Adrenal gland (tissue), 12 donors: ENCODE results near the gene CSF1R. TPM values are rescaled to one million over a fixed set of nuclear protein-coding genes. Genes with fewer than 3 reads are reported as not detected.
A peak's percentile ranks its signal among the peaks of the same experiment; 100 is the strongest.

ENCODE experiments used
- DNase-seq, 7 donors: peaks; one replicate each; pipeline ENCODE4 v3.0.0-alpha.2; 2019 to 2020
- H3K27ac ChIP-seq, 5 donors: fragments of 200-600 bp; sonication (generic) in 4 of 5; 1 replicate in 3 of 5; 2 replicates in 2 of 5; pipeline versions ENCODE4 v1.5.1 to v1.8.0; 2016 to 2020; ENCODE audit warnings: mild to moderate bottlenecking in 1 of 5
- H3K27me3 ChIP-seq: fragments of 200-600 bp; 2 replicates; pipeline ENCODE4 v1.8.0; 2021
- H3K36me3 ChIP-seq, 2 donors: fragments of 200-600 bp; replicated peaks in 1 of 2; 1 replicate in 1 of 2; 2 replicates in 1 of 2; pipeline versions ENCODE4 v1.5.1 to v1.8.0; 2018 to 2022
- H3K4me1 ChIP-seq, 2 donors: fragments of 200-600 bp; replicated peaks in 1 of 2; 1 replicate in 1 of 2; 2 replicates in 1 of 2; pipeline versions ENCODE4 v1.5.1 to v1.8.0; 2018 to 2021
- H3K4me3 ChIP-seq, 4 donors: fragments of 200-600 bp; sonication (generic) in 3 of 4; one replicate each; pipeline ENCODE4 v1.5.1; 2016 to 2018
- H3K9me3 ChIP-seq, 3 donors: fragments of 200-600 bp; sonication (generic) in 1 of 3; replicated peaks in 1 of 3; 1 replicate in 2 of 3; 2 replicates in 1 of 3; pipeline versions ENCODE4 v1.5.1 to v1.8.0; 2016 to 2021
- POLR2A ChIP-seq, 2 donors: fragments of 450-650 bp; IDR thresholded peaks; one replicate each; pipeline ENCODE4 v1.6.1; 2017; ENCODE audit warnings: antibody characterized with exemption in 2 of 2, mild to moderate bottlenecking in 2 of 2, moderate library complexity in 1 of 2
- WGBS, 4 donors: extraction: QIAGEN DNeasy Blood & Tissue Kit in 2 of 4; methylation state at CpG; one replicate each; pipeline versions ENCODE4 v1.1.5 to v1.1.7; 2013 to 2017; 5-methylcytosine and 5-hydroxymethylcytosine counted together
- intact Hi-C, 2 donors: fragments of 100-400 bp; cut with DNase I; formaldehyde crosslinking; loops; one replicate each; pipeline versions ENCODE4 v1.14.1 to v1.15.0; 2022 to 2023
- polyA plus RNA-seq, 3 donors: library from polyadenylated mRNA; stranded (reverse); fragments of 200-250 nt in 2 of 3; fragments of 350-450 nt in 1 of 3; fragmentation: Illumina TruSeq in 1 of 3; extraction: RNeasy Lipid Tissue Mini Kit (QIAGEN cat#74804) in 1 of 3; gene quantifications; one replicate each; pipeline ENCODE4 v1.2.3, GENCODE V29; 2013 to 2014
- total RNA-seq, 9 donors: library from RNA; depleted of rRNA in 4 of 9; stranded (reverse); fragments of >200 nt in 4 of 9; fragments of 120-200 nt in 1 of 9; fragmentation: NEBNext Ultra II Directional in 1 of 9; extraction: Animal tissue kit (Norgen Biotek cat#: 25700) in 1 of 9; gene quantifications; one replicate each; pipeline versions ENCODE4 v1.1.0 to v1.2.4, GENCODE V29; 2013 to 2023
- TF ChIP-seq, protein P1 (sequence below), 6 experiments: fragments of 450-650 bp in 4 of 6; fragments of 200-600 bp in 2 of 6; sonication (generic) in 1 of 6; IDR thresholded peaks; 1 replicate in 5 of 6; 2 replicates in 1 of 6; pipeline versions ENCODE4 v1.5.1 to v1.8.0; 2016 to 2021; ENCODE audit warnings: antibody characterized with exemption in 6 of 6, mild to moderate bottlenecking in 2 of 6, moderate library complexity in 1 of 6
- donor health status: healthy with polysubstance abuse.
- donor health status: Bipolar disorder and iron deficiency.
- donor health status: DM: yes; HTN: yes; CAD: no.
- donor health status: DM: no; HTN: no; CAD: no.
- donor health status: DM: no; HTN: no; CAD: no.
- donor health status: DM: yes; HTN: yes; CAD: no.

CSF1R gene
- total and polyA plus RNA-seq, 12 donors = 4.6 to 165 (median 72.4) TPM

DNA sequence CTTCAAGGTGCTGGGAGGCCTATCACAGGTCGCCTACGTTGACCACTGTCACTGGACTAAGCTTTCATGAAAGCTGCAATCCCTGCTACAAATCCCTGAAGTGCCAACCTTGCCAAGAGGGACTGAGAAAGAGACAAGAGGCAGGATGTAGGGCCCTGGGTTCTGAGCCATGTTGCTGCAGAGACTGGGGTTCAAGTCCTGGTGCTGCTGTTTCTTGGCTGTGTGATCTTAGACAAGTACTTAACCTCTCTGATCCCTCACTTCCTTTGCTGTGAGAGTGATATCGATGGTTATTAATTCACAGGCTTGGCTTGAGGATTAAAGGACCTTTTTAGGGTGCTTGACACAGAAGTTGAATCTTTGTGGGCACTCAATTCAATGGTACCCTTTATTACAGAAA lies 15.5 kb downstream of the CSF1R start:
- H3K27me3 ChIP-seq = no peaks in the 10 kb centered on the region
- no peak overlapping the region for H3K4me3 ChIP-seq
- peaks cover 0 to 5% of the 10 kb centered on the region in 2 donors for H3K4me1 ChIP-seq
- intact Hi-C loops = no loop called here
- H3K36me3 ChIP-seq = peaks cover 0 to 2% of the 10 kb centered on the region in 2 donors
- H3K27ac ChIP-seq = no peak overlapping the region
- peak in 1 of 7 donors; percentile 28 for DNase-seq
- H3K9me3 ChIP-seq = no peaks in the 10 kb centered on the region
- TF ChIP-seq POLR2A (IDR thresholded peaks at IDR 0.05) = no peak
- TF ChIP-seq, protein P1, sequence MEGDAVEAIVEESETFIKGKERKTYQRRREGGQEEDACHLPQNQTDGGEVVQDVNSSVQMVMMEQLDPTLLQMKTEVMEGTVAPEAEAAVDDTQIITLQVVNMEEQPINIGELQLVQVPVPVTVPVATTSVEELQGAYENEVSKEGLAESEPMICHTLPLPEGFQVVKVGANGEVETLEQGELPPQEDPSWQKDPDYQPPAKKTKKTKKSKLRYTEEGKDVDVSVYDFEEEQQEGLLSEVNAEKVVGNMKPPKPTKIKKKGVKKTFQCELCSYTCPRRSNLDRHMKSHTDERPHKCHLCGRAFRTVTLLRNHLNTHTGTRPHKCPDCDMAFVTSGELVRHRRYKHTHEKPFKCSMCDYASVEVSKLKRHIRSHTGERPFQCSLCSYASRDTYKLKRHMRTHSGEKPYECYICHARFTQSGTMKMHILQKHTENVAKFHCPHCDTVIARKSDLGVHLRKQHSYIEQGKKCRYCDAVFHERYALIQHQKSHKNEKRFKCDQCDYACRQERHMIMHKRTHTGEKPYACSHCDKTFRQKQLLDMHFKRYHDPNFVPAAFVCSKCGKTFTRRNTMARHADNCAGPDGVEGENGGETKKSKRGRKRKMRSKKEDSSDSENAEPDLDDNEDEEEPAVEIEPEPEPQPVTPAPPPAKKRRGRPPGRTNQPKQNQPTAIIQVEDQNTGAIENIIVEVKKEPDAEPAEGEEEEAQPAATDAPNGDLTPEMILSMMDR (IDR thresholded peaks at IDR 0.05) = no peak
- WGBS, 4 donors = 91 to 100% (median 93%) methylated on average over 3 of the region's 3 CpGs

GRCh38 chr5:150069672-150070627 lies 16.4 kb downstream of the CSF1R start:
- TF ChIP-seq, protein P1 (IDR thresholded peaks at IDR 0.05) = no peak
- no peak for TF ChIP-seq POLR2A (IDR thresholded peaks at IDR 0.05)
- no peak overlapping the region for H3K27ac ChIP-seq
- peak in 2 of 7 donors; percentile 16 to 42 for DNase-seq
- H3K4me1 ChIP-seq = peaks cover 0 to 5% of the 10 kb centered on the region in 2 donors
- H3K4me3 ChIP-seq = no peak overlapping the region
- no peaks in the 10 kb centered on the region for H3K36me3 ChIP-seq
- intact Hi-C loops = no loop called here
- no peaks in the 10 kb centered on the region for H3K27me3 ChIP-seq
- no peaks in the 10 kb centered on the region for H3K9me3 ChIP-seq
- WGBS, 4 donors = 85 to 97% (median 85%) methylated on average over 12 to 25 of the region's 25 CpGs

GRCh38 chr5:150068961-150069645 lies 17.3 kb downstream of the CSF1R start:
- no peak for TF ChIP-seq POLR2A (IDR thresholded peaks at IDR 0.05)
- TF ChIP-seq, protein P1 (IDR thresholded peaks at IDR 0.05) = no peak
- no peak overlapping the region for H3K27ac ChIP-seq
- H3K9me3 ChIP-seq = no peaks in the 10 kb centered on the region
- no peaks in the 10 kb centered on the region for H3K36me3 ChIP-seq
- peak in 3 of 7 donors; percentile 11 to 46 (median 16) for DNase-seq
- intact Hi-C loops = no loop called here
- peaks cover 0 to 5% of the 10 kb centered on the region in 2 donors for H3K4me1 ChIP-seq
- no peak overlapping the region for H3K4me3 ChIP-seq
- 81 to 88% (median 83%) methylated on average over 8 to 12 of the region's 12 CpGs for WGBS, 4 donors
- no peaks in the 10 kb centered on the region for H3K27me3 ChIP-seq

DNA sequence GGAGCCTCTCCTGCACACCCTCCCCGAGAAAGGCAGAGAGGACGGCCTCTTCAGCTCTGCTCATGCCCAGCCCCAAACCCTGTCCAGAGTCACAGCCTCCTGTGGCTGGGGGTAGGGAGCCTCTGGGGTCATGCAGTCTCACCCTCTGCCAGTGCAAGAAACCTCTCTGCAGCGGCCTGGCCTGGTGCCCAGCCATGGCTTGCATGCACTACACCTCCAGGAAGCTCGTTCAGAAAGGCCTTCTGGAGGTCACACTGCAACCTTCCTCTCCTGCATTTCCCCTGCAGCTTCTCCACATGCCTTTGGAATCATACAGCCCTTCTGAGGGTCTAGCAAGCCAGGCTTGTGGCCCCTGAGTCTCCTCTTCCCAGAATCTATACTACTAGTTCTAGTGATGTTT lies 17.9 kb downstream of the CSF1R start:
- no peaks in the 10 kb centered on the region for H3K9me3 ChIP-seq
- TF ChIP-seq, protein P1 (IDR thresholded peaks at IDR 0.05) = no peak
- no peak for TF ChIP-seq POLR2A (IDR thresholded peaks at IDR 0.05)
- no peak overlapping the region for H3K4me3 ChIP-seq
- WGBS, 4 donors = 0 to 59% (median 49%) methylated on average over 2 to 4 of the region's 4 CpGs
- peaks cover 0 to 5% of the 10 kb centered on the region in 2 donors for H3K4me1 ChIP-seq
- peak in 3 of 7 donors; percentile 15 to 56 (median 28) for DNase-seq
- no peak overlapping the region for H3K27ac ChIP-seq
- no peaks in the 10 kb centered on the region for H3K27me3 ChIP-seq
- no peaks in the 10 kb centered on the region for H3K36me3 ChIP-seq
- intact Hi-C loops = no loop called here
